ENCODE measurements around the gene SLC39A9.

Gene SLC39A9

DNA sequence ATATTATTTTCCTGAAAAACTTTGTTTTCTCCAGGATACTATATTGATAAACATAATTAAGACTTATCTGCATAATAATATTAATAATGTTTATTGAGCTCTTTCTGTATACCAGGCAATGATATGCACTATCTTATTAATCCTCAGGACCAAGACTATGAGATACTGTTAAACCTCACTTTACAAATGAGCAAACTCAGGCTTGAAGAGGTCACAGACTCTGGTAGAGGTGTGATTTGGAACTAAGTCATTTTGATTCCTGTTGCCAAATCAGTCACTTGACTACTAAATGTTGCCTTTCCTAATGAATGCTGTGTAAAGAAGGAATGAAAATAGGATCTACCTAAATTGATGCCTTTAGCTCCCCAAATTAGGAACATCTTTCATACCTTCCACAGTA lies 7.3 kb downstream of the SLC39A9 start:
- POLR2A ChIA-PET = interaction anchor here (1.0 kb wide), 1 partner anchor 8 kb away, joined by 4 read pairs; the partner anchor contains the start of genes ERH and SLC39A9
- H3K36me3 ChIP-seq (ENCODE audit: control insufficient read depth in 2 of 2, insufficient read depth in 1 of 2, low read length in 2 of 2) = peaks cover 5% of the 10 kb centered on the region in 2 experiments; a peak in 2 of 3 replicates
- TF ChIP-seq ZNF266 (tag by site-specific recombination; IDR thresholded peaks at IDR 0.05; ENCODE audit: low read depth) = no peak
- TF ChIP-seq, protein P1, sequence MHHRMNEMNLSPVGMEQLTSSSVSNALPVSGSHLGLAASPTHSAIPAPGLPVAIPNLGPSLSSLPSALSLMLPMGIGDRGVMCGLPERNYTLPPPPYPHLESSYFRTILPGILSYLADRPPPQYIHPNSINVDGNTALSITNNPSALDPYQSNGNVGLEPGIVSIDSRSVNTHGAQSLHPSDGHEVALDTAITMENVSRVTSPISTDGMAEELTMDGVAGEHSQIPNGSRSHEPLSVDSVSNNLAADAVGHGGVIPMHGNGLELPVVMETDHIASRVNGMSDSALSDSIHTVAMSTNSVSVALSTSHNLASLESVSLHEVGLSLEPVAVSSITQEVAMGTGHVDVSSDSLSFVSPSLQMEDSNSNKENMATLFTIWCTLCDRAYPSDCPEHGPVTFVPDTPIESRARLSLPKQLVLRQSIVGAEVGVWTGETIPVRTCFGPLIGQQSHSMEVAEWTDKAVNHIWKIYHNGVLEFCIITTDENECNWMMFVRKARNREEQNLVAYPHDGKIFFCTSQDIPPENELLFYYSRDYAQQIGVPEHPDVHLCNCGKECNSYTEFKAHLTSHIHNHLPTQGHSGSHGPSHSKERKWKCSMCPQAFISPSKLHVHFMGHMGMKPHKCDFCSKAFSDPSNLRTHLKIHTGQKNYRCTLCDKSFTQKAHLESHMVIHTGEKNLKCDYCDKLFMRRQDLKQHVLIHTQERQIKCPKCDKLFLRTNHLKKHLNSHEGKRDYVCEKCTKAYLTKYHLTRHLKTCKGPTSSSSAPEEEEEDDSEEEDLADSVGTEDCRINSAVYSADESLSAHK (tag by site-specific recombination; IDR thresholded peaks at IDR 0.05) = no peak
- TF ChIP-seq, protein P2, sequence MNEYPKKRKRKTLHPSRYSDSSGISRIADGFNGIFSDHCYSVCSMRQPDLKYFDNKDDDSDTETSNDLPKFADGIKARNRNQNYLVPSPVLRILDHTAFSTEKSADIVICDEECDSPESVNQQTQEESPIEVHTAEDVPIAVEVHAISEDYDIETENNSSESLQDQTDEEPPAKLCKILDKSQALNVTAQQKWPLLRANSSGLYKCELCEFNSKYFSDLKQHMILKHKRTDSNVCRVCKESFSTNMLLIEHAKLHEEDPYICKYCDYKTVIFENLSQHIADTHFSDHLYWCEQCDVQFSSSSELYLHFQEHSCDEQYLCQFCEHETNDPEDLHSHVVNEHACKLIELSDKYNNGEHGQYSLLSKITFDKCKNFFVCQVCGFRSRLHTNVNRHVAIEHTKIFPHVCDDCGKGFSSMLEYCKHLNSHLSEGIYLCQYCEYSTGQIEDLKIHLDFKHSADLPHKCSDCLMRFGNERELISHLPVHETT (tag by site-specific recombination; IDR thresholded peaks at IDR 0.05) = no peak
- TF ChIP-seq ZNF138 (tag by site-specific recombination; IDR thresholded peaks at IDR 0.05; ENCODE audit: borderline replicate concordance) = no peak
- no peak for TF ChIP-seq ZNF174 (tag by site-specific recombination; IDR thresholded peaks at IDR 0.05)
- no peak for TF ChIP-seq ZNF114 (tag by site-specific recombination; IDR thresholded peaks at IDR 0.05)
- TF ChIP-seq, protein P3, sequence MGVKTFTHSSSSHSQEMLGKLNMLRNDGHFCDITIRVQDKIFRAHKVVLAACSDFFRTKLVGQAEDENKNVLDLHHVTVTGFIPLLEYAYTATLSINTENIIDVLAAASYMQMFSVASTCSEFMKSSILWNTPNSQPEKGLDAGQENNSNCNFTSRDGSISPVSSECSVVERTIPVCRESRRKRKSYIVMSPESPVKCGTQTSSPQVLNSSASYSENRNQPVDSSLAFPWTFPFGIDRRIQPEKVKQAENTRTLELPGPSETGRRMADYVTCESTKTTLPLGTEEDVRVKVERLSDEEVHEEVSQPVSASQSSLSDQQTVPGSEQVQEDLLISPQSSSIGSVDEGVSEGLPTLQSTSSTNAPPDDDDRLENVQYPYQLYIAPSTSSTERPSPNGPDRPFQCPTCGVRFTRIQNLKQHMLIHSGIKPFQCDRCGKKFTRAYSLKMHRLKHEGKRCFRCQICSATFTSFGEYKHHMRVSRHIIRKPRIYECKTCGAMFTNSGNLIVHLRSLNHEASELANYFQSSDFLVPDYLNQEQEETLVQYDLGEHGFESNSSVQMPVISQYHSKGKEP (tag by site-specific recombination; IDR thresholded peaks at IDR 0.05) = no peak
- TF ChIP-seq ZNF654 (tag by site-specific recombination; IDR thresholded peaks at IDR 0.05; ENCODE audit: low read depth) = no peak
- TF ChIP-seq, protein P4, sequence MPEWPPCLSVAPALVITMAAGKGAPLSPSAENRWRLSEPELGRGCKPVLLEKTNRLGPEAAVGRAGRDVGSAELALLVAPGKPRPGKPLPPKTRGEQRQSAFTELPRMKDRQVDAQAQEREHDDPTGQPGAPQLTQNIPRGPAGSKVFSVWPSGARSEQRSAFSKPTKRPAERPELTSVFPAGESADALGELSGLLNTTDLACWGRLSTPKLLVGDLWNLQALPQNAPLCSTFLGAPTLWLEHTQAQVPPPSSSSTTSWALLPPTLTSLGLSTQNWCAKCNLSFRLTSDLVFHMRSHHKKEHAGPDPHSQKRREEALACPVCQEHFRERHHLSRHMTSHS (tag by site-specific recombination; IDR thresholded peaks at IDR 0.05) = no peak
- TF ChIP-seq ZNF610 (tag by site-specific recombination; IDR thresholded peaks at IDR 0.05; ENCODE audit: borderline replicate concordance) = no peak
- TF ChIP-seq, protein P5, sequence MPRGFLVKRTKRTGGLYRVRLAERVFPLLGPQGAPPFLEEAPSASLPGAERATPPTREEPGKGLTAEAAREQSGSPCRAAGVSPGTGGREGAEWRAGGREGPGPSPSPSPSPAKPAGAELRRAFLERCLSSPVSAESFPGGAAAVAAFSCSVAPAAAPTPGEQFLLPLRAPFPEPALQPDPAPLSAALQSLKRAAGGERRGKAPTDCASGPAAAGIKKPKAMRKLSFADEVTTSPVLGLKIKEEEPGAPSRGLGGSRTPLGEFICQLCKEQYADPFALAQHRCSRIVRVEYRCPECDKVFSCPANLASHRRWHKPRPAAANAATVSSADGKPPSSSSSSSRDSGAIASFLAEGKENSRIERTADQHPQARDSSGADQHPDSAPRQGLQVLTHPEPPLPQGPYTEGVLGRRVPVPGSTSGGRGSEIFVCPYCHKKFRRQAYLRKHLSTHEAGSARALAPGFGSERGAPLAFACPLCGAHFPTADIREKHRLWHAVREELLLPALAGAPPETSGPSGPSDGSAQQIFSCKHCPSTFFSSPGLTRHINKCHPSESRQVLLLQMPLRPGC (tag by site-specific recombination; IDR thresholded peaks at IDR 0.05) = no peak
- TF ChIP-seq, protein P6, sequence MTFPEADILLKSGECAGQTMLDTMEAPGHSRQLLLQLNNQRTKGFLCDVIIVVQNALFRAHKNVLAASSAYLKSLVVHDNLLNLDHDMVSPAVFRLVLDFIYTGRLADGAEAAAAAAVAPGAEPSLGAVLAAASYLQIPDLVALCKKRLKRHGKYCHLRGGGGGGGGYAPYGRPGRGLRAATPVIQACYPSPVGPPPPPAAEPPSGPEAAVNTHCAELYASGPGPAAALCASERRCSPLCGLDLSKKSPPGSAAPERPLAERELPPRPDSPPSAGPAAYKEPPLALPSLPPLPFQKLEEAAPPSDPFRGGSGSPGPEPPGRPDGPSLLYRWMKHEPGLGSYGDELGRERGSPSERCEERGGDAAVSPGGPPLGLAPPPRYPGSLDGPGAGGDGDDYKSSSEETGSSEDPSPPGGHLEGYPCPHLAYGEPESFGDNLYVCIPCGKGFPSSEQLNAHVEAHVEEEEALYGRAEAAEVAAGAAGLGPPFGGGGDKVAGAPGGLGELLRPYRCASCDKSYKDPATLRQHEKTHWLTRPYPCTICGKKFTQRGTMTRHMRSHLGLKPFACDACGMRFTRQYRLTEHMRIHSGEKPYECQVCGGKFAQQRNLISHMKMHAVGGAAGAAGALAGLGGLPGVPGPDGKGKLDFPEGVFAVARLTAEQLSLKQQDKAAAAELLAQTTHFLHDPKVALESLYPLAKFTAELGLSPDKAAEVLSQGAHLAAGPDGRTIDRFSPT (tag by site-specific recombination; IDR thresholded peaks at IDR 0.05) = no peak
- H3K9me3 ChIP-seq (ENCODE audit: control insufficient read depth, insufficient read depth, low read depth, low read length) = no peaks in the 10 kb centered on the region
- CTCF ChIA-PET = interaction anchor here (0.6 kb wide), 1 partner anchor 123 kb away, joined by 3 read pairs; no protein-coding TSS in a partner anchor
- peaks cover 3% of the 10 kb centered on the region for H3K4me1 ChIP-seq (ENCODE audit: control insufficient read depth, insufficient read depth, low read length)
- no peak overlapping the region for H3K27ac ChIP-seq (ENCODE audit: extremely low read depth, low read depth, low read length)
- no peak overlapping the region for H3K4me3 ChIP-seq (ENCODE audit: low read depth, low read length)

DNA sequence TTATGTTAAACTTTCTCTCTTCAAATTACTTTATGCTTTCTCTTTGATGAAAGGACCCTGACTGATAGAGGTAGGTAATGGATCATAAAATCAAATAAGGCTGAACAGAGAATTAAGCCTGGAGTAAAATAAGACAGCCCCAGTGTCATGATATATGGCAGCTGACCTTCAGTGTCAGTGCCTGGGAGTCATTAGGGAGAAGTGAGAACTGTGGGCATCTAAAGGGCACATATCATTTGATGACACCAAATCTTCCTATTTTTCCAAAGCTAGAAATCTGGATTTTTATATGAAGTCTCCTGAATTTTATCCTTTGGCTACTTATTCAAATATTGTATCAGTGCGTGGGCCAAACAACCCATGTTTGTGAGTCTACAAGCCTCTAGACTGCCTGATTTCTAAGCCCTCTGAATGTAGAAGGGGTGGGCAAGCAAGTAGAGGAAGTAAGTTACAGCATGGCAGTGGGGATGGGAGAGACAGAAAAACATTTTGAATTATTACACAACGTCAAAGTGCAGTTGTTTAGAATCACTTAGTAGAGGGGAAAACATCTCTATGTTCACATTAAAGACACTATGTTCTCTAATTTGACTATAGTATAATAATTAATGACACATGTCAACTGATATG lies 10.0 kb downstream of the SLC39A9 start:
- Histone ChIP-seq H3K4me1 (ENCODE audit: control insufficient read depth, insufficient read depth, low read length) (0 out of 2 replicates have a peak, but pooled peaks cover 5% of the 10 kb centered on the region), H3K27ac (ENCODE audit: extremely low read depth, low read depth, low read length) (no peak overlapping the region), H3K36me3 (ENCODE audit: control insufficient read depth in 2 of 2, insufficient read depth in 1 of 2, low read length in 2 of 2) (peaks cover 5% of the 10 kb centered on the region in 2 experiments; a peak in 2 of 3 replicates), H3K9me3 (ENCODE audit: control insufficient read depth, insufficient read depth, low read depth, low read length) (no peaks in the 10 kb centered on the region), H3K4me3 (ENCODE audit: low read depth, low read length) (no peak overlapping the region)
- POLR2A ChIA-PET = no interaction called here
- CTCF ChIA-PET = no interaction called here
- TF ChIP-seq ZNF155 (tag by site-specific recombination; IDR thresholded peaks at IDR 0.05) (no peak), ZBTB20 (tag by site-specific recombination; IDR thresholded peaks at IDR 0.05) (no peak), HOXD13 (CRISPR knock-in tag; IDR thresholded peaks at IDR 0.05; ENCODE audit: borderline replicate concordance) (no peak)
- TF ChIP-seq, protein P7, sequence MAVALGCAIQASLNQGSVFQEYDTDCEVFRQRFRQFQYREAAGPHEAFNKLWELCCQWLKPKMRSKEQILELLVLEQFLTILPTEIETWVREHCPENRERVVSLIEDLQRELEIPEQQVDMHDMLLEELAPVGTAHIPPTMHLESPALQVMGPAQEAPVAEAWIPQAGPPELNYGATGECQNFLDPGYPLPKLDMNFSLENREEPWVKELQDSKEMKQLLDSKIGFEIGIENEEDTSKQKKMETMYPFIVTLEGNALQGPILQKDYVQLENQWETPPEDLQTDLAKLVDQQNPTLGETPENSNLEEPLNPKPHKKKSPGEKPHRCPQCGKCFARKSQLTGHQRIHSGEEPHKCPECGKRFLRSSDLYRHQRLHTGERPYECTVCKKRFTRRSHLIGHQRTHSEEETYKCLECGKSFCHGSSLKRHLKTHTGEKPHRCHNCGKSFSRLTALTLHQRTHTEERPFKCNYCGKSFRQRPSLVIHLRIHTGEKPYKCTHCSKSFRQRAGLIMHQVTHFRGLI (tag by site-specific recombination; IDR thresholded peaks at IDR 0.05) = no peak
- TF ChIP-seq, protein P8, sequence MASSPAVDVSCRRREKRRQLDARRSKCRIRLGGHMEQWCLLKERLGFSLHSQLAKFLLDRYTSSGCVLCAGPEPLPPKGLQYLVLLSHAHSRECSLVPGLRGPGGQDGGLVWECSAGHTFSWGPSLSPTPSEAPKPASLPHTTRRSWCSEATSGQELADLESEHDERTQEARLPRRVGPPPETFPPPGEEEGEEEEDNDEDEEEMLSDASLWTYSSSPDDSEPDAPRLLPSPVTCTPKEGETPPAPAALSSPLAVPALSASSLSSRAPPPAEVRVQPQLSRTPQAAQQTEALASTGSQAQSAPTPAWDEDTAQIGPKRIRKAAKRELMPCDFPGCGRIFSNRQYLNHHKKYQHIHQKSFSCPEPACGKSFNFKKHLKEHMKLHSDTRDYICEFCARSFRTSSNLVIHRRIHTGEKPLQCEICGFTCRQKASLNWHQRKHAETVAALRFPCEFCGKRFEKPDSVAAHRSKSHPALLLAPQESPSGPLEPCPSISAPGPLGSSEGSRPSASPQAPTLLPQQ (tag by site-specific recombination; IDR thresholded peaks at IDR 0.05) = no peak
- TF ChIP-seq, protein P9, sequence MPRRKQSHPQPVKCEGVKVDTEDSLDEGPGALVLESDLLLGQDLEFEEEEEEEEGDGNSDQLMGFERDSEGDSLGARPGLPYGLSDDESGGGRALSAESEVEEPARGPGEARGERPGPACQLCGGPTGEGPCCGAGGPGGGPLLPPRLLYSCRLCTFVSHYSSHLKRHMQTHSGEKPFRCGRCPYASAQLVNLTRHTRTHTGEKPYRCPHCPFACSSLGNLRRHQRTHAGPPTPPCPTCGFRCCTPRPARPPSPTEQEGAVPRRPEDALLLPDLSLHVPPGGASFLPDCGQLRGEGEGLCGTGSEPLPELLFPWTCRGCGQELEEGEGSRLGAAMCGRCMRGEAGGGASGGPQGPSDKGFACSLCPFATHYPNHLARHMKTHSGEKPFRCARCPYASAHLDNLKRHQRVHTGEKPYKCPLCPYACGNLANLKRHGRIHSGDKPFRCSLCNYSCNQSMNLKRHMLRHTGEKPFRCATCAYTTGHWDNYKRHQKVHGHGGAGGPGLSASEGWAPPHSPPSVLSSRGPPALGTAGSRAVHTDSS (tag by site-specific recombination; IDR thresholded peaks at IDR 0.05) = no peak

Data from HEK293 (cell line).